ENCODE results near the gene NUSAP1.
A peak's percentile ranks its signal among the peaks of the same experiment; 100 is the strongest.

Gene NUSAP1

GRCh38 chr15:41392659-41393058, 60.0 kb downstream of the NUSAP1 start:
- no peak overlapping the region for H3K4me3 ChIP-seq (ENCODE audit: low read depth, low read length)
- no peak for TF ChIP-seq CTCF (IDR thresholded peaks at IDR 0.05; ENCODE audit: borderline replicate concordance, insufficient read depth, low read depth, low read length)

- no peak for TF ChIP-seq CTCF (IDR thresholded peaks at IDR 0.05; ENCODE audit: borderline replicate concordance, insufficient read depth, low read depth, low read length)
These were observed 62.2 kb downstream of the NUSAP1 start for GRCh38 chr15:41394924-41395323.

GRCh38 chr15:41396111-41396510, 63.4 kb downstream of the NUSAP1 start:
- no peak overlapping the region for H3K4me3 ChIP-seq (ENCODE audit: low read depth, low read length)
- TF ChIP-seq CTCF (IDR thresholded peaks at IDR 0.05; ENCODE audit: borderline replicate concordance, insufficient read depth, low read depth, low read length) = no peak

More at GRCh38 chr15:41394924-41395323, 62.2 kb downstream of the NUSAP1 start:
- no peak overlapping the region for H3K4me3 ChIP-seq (ENCODE audit: low read depth, low read length)

- H3K4me3 ChIP-seq (ENCODE audit: low read depth, low read length) = peak overlapping the region; percentile 74
- no peak for TF ChIP-seq CTCF (IDR thresholded peaks at IDR 0.05; ENCODE audit: borderline replicate concordance, insufficient read depth, low read depth, low read length)
These were observed 69.2 kb downstream of the NUSAP1 start for GRCh38 chr15:41401904-41402267.

GRCh38 chr15:41407341-41407740, 74.7 kb downstream of the NUSAP1 start:
- TF ChIP-seq CTCF (IDR thresholded peaks at IDR 0.05; ENCODE audit: borderline replicate concordance, insufficient read depth, low read depth, low read length) = no peak
- no peak overlapping the region for H3K4me3 ChIP-seq (ENCODE audit: low read depth, low read length)

- no peak for TF ChIP-seq CTCF (IDR thresholded peaks at IDR 0.05; ENCODE audit: borderline replicate concordance, insufficient read depth, low read depth, low read length)
- no peak overlapping the region for H3K4me3 ChIP-seq (ENCODE audit: low read depth, low read length)
These were observed 75.6 kb downstream of the NUSAP1 start for GRCh38 chr15:41408234-41408641.

- no peak overlapping the region for H3K4me3 ChIP-seq (ENCODE audit: low read depth, low read length)
- TF ChIP-seq CTCF (IDR thresholded peaks at IDR 0.05; ENCODE audit: borderline replicate concordance, insufficient read depth, low read depth, low read length) = no peak
These were observed 78.3 kb downstream of the NUSAP1 start for GRCh38 chr15:41411031-41411430.

Data from GM12875 (cell line).